MCF 10A (cell line): ENCODE measurements around the gene KCNJ6. TPM values are rescaled to one million over a fixed set of nuclear protein-coding genes. Genes with fewer than 3 reads are reported as not detected.

ENCODE experiments used
- BruUV-seq: library from RNA; stranded (reverse); fragments of 400-500 nt; replicated peaks from 2 replicates; lab custom pipeline; 2021; lab: Mats Ljungman, UMichigan
- CTCF ChIA-PET: fragments of 300-600 bp; sonication (Branson Sonifier 250); formaldehyde crosslinking; extraction: SDS; loops from one replicate; lab custom pipeline; 2021; ENCODE audit warnings: antibody characterized with exemption, inconsistent platforms; lab: Yijun Ruan, JAX
- POLR2A ChIA-PET: fragments of 300-600, 350-650 bp; sonication (Branson Sonifier 250); formaldehyde crosslinking; extraction: SDS; loops from one replicate; lab custom pipeline; 2020; ENCODE audit warnings: antibody characterized with exemption, inconsistent platforms; lab: Yijun Ruan, JAX
- DNase-seq: peaks from one replicate; pipeline ENCODE4 v3.0.0-alpha.2; 2018; ENCODE audit not compliant: unreplicated experiment
- H3K27ac Mint-ChIP-seq: one replicate; pipeline ENCODE4 v1.8.0; 2022; ENCODE audit warnings: mild to moderate bottlenecking, low read depth, mixed read lengths; ENCODE audit not compliant: unreplicated experiment
- H3K27me3 Mint-ChIP-seq: one replicate; pipeline ENCODE4 v1.8.0; 2022; ENCODE audit warnings: mixed read lengths; ENCODE audit not compliant: insufficient read depth, unreplicated experiment
- H3K36me3 Mint-ChIP-seq: one replicate; pipeline ENCODE4 v1.8.0; 2022; ENCODE audit warnings: mild to moderate bottlenecking, moderate library complexity, mixed read lengths; ENCODE audit not compliant: insufficient read depth, unreplicated experiment
- H3K4me1 Mint-ChIP-seq: one replicate; pipeline ENCODE4 v1.8.0; 2022; ENCODE audit warnings: mixed read lengths; ENCODE audit not compliant: insufficient read depth, unreplicated experiment
- H3K4me3 Mint-ChIP-seq: one replicate; pipeline ENCODE4 v1.8.0; 2022; ENCODE audit warnings: mild to moderate bottlenecking, moderate library complexity, mixed read lengths; ENCODE audit not compliant: unreplicated experiment
- H3K9me3 Mint-ChIP-seq: one replicate; pipeline ENCODE4 v1.8.0; 2022; ENCODE audit warnings: mixed read lengths; ENCODE audit not compliant: unreplicated experiment
- CTCF ChIP-seq: fragments of 200-600 bp; IDR thresholded peaks from one replicate; pipeline ENCODE4 v1.8.0; 2022; ENCODE audit warnings: antibody characterized with exemption, mild to moderate bottlenecking; ENCODE audit not compliant: unreplicated experiment
- intact Hi-C: fragments of 100-400 bp; cut with micrococcal nuclease; formaldehyde crosslinking; loops from 2 replicates; pipeline ENCODE4 v1.14.1; 2022
- total RNA-seq: library from RNA; stranded (reverse); gene quantifications from 2 replicates; pipeline ENCODE4 v1.2.3, GENCODE V29; 2022

KCNJ6 gene
- total RNA-seq, 1 experiment from 2014 or later, result 0.28 TPM

- DNase-seq, result no peak
- no TSS peak for BruUV-seq
- intact Hi-C loops, result loop anchor here (2.0 kb wide), 1 partner anchor 94 kb away; no protein-coding TSS in a partner anchor
Measured at GRCh38 chr21:37564924-37565529, 351.2 kb downstream of the KCNJ6 start.

DNA sequence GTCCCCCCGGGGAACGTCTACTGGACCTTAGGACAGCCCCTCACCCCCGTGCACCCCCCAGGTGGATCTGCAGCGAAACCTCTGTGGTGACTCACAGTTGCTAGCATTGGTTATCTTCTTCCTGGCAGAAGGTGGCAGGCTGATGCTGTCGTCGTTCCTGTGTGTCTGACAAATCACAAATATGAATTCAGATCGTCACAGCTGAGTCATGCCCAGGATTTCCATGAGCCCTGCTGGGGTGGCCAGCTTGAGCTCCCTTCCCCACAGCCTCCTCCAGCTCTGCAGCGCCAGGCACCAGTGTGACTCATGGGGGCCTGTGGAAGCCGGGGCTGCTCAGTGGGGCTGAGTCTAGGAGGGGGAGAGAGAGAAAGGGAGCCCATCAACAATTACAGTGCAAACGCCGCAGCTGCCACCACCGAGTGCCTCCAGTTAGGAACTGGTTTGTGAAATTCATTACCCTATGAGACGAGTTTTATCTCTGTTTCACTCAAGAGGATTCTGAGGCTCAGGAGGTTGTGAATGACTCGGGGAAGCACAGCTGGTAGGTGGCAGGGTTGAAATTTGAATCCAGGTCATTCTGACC is 351.8 kb downstream of the KCNJ6 start:
- ChIA-PET CTCF (interaction anchor here (0.5 to 2.5 kb wide), 15 partner anchors 9 to 607 kb away, joined by 3 to 11 read pairs (median 3); no protein-coding TSS in a partner anchor), POLR2A (interaction anchor here (0.6 to 2.0 kb wide), 24 partner anchors 8 to 1810 kb away, joined by 3 to 13 read pairs (median 4); partner anchors contain the start of gene DYRK1A)
- no peak for TF ChIP-seq CTCF
- no peaks in the 10 kb centered on the region for H3K36me3 Mint-ChIP-seq
- intact Hi-C loops, result loop anchor here (2.0 kb wide), 1 partner anchor 94 kb away; no protein-coding TSS in a partner anchor
- no peaks in the 10 kb centered on the region for H3K9me3 Mint-ChIP-seq
- H3K4me3 Mint-ChIP-seq, result peak overlapping the region; percentile 92
- H3K27ac Mint-ChIP-seq, result peak overlapping the region; percentile 96
- H3K27me3 Mint-ChIP-seq, result peaks cover 8% of the 10 kb centered on the region
- peak; percentile 97 for DNase-seq
- no TSS peak for BruUV-seq
- peaks cover 15% of the 10 kb centered on the region for H3K4me1 Mint-ChIP-seq

More at GRCh38 chr21:37564924-37565529, 351.2 kb downstream of the KCNJ6 start:
- peak overlapping the region; percentile 92 for H3K4me3 Mint-ChIP-seq
- H3K27me3 Mint-ChIP-seq, result peaks cover 14% of the 10 kb centered on the region
- TF ChIP-seq CTCF, result no peak
- POLR2A ChIA-PET, result interaction anchor here (0.7 to 2.0 kb wide), 11 partner anchors 20 to 906 kb away, joined by 3 to 13 read pairs (median 5); no protein-coding TSS in a partner anchor
- no peaks in the 10 kb centered on the region for H3K36me3 Mint-ChIP-seq
- peaks cover 17% of the 10 kb centered on the region for H3K4me1 Mint-ChIP-seq
- H3K9me3 Mint-ChIP-seq, result peaks cover 3% of the 10 kb centered on the region
- H3K27ac Mint-ChIP-seq, result peak overlapping the region; percentile 96
- CTCF ChIA-PET, result interaction anchor here (0.5 to 2.5 kb wide), 10 partner anchors 8 to 606 kb away, joined by 3 to 11 read pairs (median 3); no protein-coding TSS in a partner anchor

GRCh38 chr21:37563641-37564340 is 352.5 kb downstream of the KCNJ6 start:
- DNase-seq, result peak; percentile 94
- Mint-ChIP-seq H3K9me3 (no peaks in the 10 kb centered on the region), H3K27me3 (peaks cover 2% of the 10 kb centered on the region), H3K4me1 (peaks cover 15% of the 10 kb centered on the region), H3K27ac (peak overlapping the region; percentile 96), H3K36me3 (no peaks in the 10 kb centered on the region), H3K4me3 (peak overlapping the region; percentile 92)
- peak; percentile 42 for TF ChIP-seq CTCF
- POLR2A ChIA-PET, result interaction anchor here (0.6 to 2.0 kb wide), 29 partner anchors 9 to 1811 kb away, joined by 3 to 13 read pairs (median 4); partner anchors contain the start of gene DYRK1A
- intact Hi-C loops, result loop anchor here (2.0 kb wide), 1 partner anchor 95 kb away; no protein-coding TSS in a partner anchor
- no TSS peak for BruUV-seq
- CTCF ChIA-PET, result interaction anchor here (0.7 to 2.5 kb wide), 13 partner anchors 9 to 390 kb away, joined by 3 to 11 read pairs (median 3); no protein-coding TSS in a partner anchor
